ENCODE data around the gene HIVEP3. TPM values are rescaled to one million over a fixed set of nuclear protein-coding genes. Genes with fewer than 3 reads are reported as not detected.

Gene HIVEP3
- total and polyA plus RNA-seq, 2 experiments from 2014 or later = 0.57 to 5.9 TPM

DNA sequence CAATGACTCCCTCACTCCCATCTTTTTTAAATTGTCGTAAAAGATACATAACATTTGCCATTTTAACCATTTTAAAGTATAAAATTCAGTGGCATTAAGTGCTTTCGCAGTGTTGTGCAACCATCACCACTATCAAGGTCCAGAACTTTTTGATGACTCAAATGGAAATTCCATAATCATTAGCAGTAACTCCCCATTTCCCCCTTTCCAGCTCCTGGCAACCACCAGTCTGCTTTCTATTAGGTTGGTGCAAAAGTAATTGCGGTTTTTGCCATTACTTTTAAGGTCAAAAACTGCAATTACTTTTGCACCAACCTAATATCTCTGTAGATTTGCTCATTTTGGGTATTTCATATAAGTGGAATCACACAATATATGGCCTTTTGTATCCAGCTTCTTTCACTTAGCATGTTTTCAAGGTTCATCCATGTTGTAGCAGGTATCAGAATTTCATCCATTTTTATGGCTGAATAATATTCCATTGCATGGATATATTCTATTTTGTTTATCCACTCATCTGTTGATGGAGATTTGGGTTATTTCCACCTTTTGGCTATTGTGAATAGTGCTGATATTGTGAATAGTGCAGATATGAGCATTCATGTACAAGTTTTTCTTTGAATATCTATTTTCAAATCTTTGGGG is 159.7 kb downstream of the HIVEP3 start:
- Histone ChIP-seq H3K4me3 (no peak overlapping the region), H3K79me2 (no peaks in the 10 kb centered on the region), H3K27me3 (no peaks in the 10 kb centered on the region), H3K27ac (no peak overlapping the region), H4K20me1 (ENCODE audit: insufficient read depth, poor library complexity, severe bottlenecking) (no peaks in the 10 kb centered on the region), H3K9me3 (ENCODE audit: low read depth) (no peaks in the 10 kb centered on the region), H3K4me2 (no peak overlapping the region), H3K36me3 (replicated peaks; ENCODE audit: insufficient read depth, low read depth) (no peaks in the 10 kb centered on the region), H3K4me1 (ENCODE audit: insufficient read depth) (no peaks in the 10 kb centered on the region), H2AFZ (no peak overlapping the region), H3K9me2 (replicated peaks; ENCODE audit: insufficient read depth) (no peaks in the 10 kb centered on the region)
- DNase-seq (ENCODE audit: low spot score) = no peak
- TF ChIP-seq, protein P1, sequence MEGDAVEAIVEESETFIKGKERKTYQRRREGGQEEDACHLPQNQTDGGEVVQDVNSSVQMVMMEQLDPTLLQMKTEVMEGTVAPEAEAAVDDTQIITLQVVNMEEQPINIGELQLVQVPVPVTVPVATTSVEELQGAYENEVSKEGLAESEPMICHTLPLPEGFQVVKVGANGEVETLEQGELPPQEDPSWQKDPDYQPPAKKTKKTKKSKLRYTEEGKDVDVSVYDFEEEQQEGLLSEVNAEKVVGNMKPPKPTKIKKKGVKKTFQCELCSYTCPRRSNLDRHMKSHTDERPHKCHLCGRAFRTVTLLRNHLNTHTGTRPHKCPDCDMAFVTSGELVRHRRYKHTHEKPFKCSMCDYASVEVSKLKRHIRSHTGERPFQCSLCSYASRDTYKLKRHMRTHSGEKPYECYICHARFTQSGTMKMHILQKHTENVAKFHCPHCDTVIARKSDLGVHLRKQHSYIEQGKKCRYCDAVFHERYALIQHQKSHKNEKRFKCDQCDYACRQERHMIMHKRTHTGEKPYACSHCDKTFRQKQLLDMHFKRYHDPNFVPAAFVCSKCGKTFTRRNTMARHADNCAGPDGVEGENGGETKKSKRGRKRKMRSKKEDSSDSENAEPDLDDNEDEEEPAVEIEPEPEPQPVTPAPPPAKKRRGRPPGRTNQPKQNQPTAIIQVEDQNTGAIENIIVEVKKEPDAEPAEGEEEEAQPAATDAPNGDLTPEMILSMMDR (IDR thresholded peaks at IDR 0.05; ENCODE audit: poor library complexity) = no peak
- no peak for TF ChIP-seq EZH2 (IDR thresholded peaks at IDR 0.05; ENCODE audit: borderline replicate concordance)
- no peak for TF ChIP-seq EZH2phosphoT487 (IDR thresholded peaks at IDR 0.05; ENCODE audit: low read depth, severe bottlenecking, unreplicated experiment)
- 81% methylated on average over 3 of the region's 3 CpGs for WGBS (ENCODE audit: low lambda C conversion rate, missing lambda C conversion rate)

- Histone ChIP-seq H3K9me2 (replicated peaks; ENCODE audit: insufficient read depth) (no peaks in the 10 kb centered on the region), H2AFZ (no peak overlapping the region), H3K36me3 (replicated peaks; ENCODE audit: insufficient read depth, low read depth) (no peaks in the 10 kb centered on the region), H3K9me3 (ENCODE audit: low read depth) (no peaks in the 10 kb centered on the region), H3K27ac (no peak overlapping the region), H3K79me2 (no peaks in the 10 kb centered on the region), H3K4me1 (ENCODE audit: insufficient read depth) (no peaks in the 10 kb centered on the region), H3K27me3 (no peaks in the 10 kb centered on the region), H3K4me2 (no peak overlapping the region), H4K20me1 (ENCODE audit: insufficient read depth, poor library complexity, severe bottlenecking) (no peaks in the 10 kb centered on the region), H3K4me3 (no peak overlapping the region)
- WGBS (ENCODE audit: low lambda C conversion rate, missing lambda C conversion rate) = 91% methylated on average over 2 of the region's 2 CpGs
- TF ChIP-seq, protein P1 (IDR thresholded peaks at IDR 0.05; ENCODE audit: poor library complexity) = no peak
- TF ChIP-seq EZH2phosphoT487 (IDR thresholded peaks at IDR 0.05; ENCODE audit: low read depth, severe bottlenecking, unreplicated experiment) = no peak
- TF ChIP-seq EZH2 (IDR thresholded peaks at IDR 0.05; ENCODE audit: borderline replicate concordance) = no peak
- no peak for DNase-seq (ENCODE audit: low spot score)
Observed at GRCh38 chr1:41758500-41758899, 160.2 kb downstream of the HIVEP3 start.

GRCh38 chr1:41754540-41754939 is 164.2 kb downstream of the HIVEP3 start:
- H3K9me3 ChIP-seq (ENCODE audit: low read depth) = no peaks in the 10 kb centered on the region
- WGBS (ENCODE audit: low lambda C conversion rate, missing lambda C conversion rate) = 73% methylated on average over 6 of the region's 6 CpGs
- H3K27ac ChIP-seq = no peak overlapping the region
- no peak for DNase-seq (ENCODE audit: low spot score)
- no peaks in the 10 kb centered on the region for H3K36me3 ChIP-seq (replicated peaks; ENCODE audit: insufficient read depth, low read depth)
- no peak for TF ChIP-seq EZH2 (IDR thresholded peaks at IDR 0.05; ENCODE audit: borderline replicate concordance)
- TF ChIP-seq EZH2phosphoT487 (IDR thresholded peaks at IDR 0.05; ENCODE audit: low read depth, severe bottlenecking, unreplicated experiment) = no peak
- TF ChIP-seq, protein P1 (IDR thresholded peaks at IDR 0.05; ENCODE audit: poor library complexity) = no peak
- H3K27me3 ChIP-seq = no peaks in the 10 kb centered on the region
- no peak overlapping the region for H3K4me2 ChIP-seq
- H4K20me1 ChIP-seq (ENCODE audit: insufficient read depth, poor library complexity, severe bottlenecking) = no peaks in the 10 kb centered on the region
- H3K4me1 ChIP-seq (ENCODE audit: insufficient read depth) = no peaks in the 10 kb centered on the region
- no peak overlapping the region for H2AFZ ChIP-seq
- no peaks in the 10 kb centered on the region for H3K79me2 ChIP-seq
- no peak overlapping the region for H3K4me3 ChIP-seq
- H3K9me2 ChIP-seq (replicated peaks; ENCODE audit: insufficient read depth) = no peaks in the 10 kb centered on the region
